Measurements from ENCODE around the gene PRR5L.

DNA sequence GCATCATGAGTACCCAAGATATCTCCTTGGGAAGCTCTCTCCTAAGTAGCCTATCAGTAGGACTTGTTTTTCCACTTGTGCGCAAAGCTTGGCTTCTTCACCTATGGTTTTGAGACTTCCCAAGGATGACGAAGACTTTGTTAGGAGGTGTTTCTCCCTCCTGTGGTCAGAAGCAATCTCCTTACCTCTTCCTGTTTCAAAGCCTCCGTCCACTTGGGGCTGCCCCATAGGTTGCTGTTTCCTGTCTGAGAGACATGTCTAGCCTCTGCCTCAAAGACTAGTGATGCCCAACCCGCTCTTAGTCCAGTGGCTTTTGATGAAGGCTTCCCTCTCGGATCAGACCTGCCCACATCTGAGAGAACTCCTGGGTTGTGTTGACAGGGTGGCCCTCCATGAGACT is 121.1 kb downstream of the PRR5L start:
- TF ChIP-seq, protein P1, sequence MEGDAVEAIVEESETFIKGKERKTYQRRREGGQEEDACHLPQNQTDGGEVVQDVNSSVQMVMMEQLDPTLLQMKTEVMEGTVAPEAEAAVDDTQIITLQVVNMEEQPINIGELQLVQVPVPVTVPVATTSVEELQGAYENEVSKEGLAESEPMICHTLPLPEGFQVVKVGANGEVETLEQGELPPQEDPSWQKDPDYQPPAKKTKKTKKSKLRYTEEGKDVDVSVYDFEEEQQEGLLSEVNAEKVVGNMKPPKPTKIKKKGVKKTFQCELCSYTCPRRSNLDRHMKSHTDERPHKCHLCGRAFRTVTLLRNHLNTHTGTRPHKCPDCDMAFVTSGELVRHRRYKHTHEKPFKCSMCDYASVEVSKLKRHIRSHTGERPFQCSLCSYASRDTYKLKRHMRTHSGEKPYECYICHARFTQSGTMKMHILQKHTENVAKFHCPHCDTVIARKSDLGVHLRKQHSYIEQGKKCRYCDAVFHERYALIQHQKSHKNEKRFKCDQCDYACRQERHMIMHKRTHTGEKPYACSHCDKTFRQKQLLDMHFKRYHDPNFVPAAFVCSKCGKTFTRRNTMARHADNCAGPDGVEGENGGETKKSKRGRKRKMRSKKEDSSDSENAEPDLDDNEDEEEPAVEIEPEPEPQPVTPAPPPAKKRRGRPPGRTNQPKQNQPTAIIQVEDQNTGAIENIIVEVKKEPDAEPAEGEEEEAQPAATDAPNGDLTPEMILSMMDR (conservative IDR thresholded peaks at IDR 0.05; ENCODE audit: low read depth in 2 of 2) = no peak
- no peak for TF ChIP-seq ZNF114 (CRISPR knock-in tag; IDR thresholded peaks at IDR 0.05)
- TF ChIP-seq EZH2phosphoT487 (IDR thresholded peaks at IDR 0.05; ENCODE audit: unreplicated experiment) = no peak
- no peak for TF ChIP-seq EZH2 (IDR thresholded peaks at IDR 0.05; ENCODE audit: low read depth, unreplicated experiment)
- TF ChIP-seq, protein P2, sequence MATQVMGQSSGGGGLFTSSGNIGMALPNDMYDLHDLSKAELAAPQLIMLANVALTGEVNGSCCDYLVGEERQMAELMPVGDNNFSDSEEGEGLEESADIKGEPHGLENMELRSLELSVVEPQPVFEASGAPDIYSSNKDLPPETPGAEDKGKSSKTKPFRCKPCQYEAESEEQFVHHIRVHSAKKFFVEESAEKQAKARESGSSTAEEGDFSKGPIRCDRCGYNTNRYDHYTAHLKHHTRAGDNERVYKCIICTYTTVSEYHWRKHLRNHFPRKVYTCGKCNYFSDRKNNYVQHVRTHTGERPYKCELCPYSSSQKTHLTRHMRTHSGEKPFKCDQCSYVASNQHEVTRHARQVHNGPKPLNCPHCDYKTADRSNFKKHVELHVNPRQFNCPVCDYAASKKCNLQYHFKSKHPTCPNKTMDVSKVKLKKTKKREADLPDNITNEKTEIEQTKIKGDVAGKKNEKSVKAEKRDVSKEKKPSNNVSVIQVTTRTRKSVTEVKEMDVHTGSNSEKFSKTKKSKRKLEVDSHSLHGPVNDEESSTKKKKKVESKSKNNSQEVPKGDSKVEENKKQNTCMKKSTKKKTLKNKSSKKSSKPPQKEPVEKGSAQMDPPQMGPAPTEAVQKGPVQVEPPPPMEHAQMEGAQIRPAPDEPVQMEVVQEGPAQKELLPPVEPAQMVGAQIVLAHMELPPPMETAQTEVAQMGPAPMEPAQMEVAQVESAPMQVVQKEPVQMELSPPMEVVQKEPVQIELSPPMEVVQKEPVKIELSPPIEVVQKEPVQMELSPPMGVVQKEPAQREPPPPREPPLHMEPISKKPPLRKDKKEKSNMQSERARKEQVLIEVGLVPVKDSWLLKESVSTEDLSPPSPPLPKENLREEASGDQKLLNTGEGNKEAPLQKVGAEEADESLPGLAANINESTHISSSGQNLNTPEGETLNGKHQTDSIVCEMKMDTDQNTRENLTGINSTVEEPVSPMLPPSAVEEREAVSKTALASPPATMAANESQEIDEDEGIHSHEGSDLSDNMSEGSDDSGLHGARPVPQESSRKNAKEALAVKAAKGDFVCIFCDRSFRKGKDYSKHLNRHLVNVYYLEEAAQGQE (IDR thresholded peaks at IDR 0.05; ENCODE audit: unreplicated experiment) = no peak
- TF ChIP-seq STAT1 (IDR thresholded peaks at IDR 0.05; ENCODE audit: unreplicated experiment) = no peak
- no peak for TF ChIP-seq POLR2AphosphoS5 (IDR thresholded peaks at IDR 0.05; ENCODE audit: low read depth)
- TF ChIP-seq JUNB (IDR thresholded peaks at IDR 0.05; ENCODE audit: unreplicated experiment) = no peak

Data from GM23338 (cell line).